ENCODE measurements around the gene PCDHB10. TPM values are rescaled to one million over a fixed set of nuclear protein-coding genes. Genes with fewer than 3 reads are reported as not detected.
"Not testable (repeated sequence)": the region's sequence is repeated elsewhere in the genome, so short reads cannot be mapped to it uniquely, and the experiment has no call there.

Gene PCDHB10
- total RNA-seq, 1 donor from 2014 or later, result 13.9 TPM

GRCh38 chr5:141184117-141184855, 7.9 kb upstream of the PCDHB10 start:
- FAIRE-seq; DNase-seq (ENCODE audit: low spot score in 2 of 2): not testable (repeated sequence)

GRCh38 chr5:141186897-141187512, 5.1 kb upstream of the PCDHB10 start, which contains the start of gene PCDHB9:
PCDHB9 (plus strand) TSS chr5:141187161; CDS start chr5:141187319, 158 bp downstream.
- FAIRE-seq (no peak), DNase-seq (ENCODE audit: low spot score in 2 of 2) (no peak)

GRCh38 chr5:141188682-141189081, 3.5 kb upstream of the PCDHB10 start:
- not testable (repeated sequence) for FAIRE-seq; DNase-seq (ENCODE audit: low spot score in 2 of 2)

GRCh38 chr5:141189131-141189530, 3.0 kb upstream of the PCDHB10 start:
- DNase-seq (ENCODE audit: low spot score in 2 of 2); FAIRE-seq: not testable (repeated sequence)

- DNase-seq (ENCODE audit: low spot score in 2 of 2); FAIRE-seq: not testable (repeated sequence)
Observed at GRCh38 chr5:141194332-141194731, 2.2 kb downstream of the PCDHB10 start.

GRCh38 chr5:141196363-141196762, 4.2 kb downstream of the PCDHB10 start:
- no peak for FAIRE-seq
- no peak for DNase-seq (ENCODE audit: low spot score in 2 of 2)

- FAIRE-seq (no peak), DNase-seq (ENCODE audit: low spot score in 2 of 2) (no peak)
Observed at GRCh38 chr5:141199359-141200235, 7.4 kb downstream of the PCDHB10 start, which contains the start of gene PCDHB11. PCDHB11 (plus strand) TSS chr5:141199627; CDS start chr5:141199775, 148 bp downstream.

GRCh38 chr5:141201126-141201525, 9.0 kb downstream of the PCDHB10 start:
- not testable (repeated sequence) for FAIRE-seq; DNase-seq (ENCODE audit: low spot score in 2 of 2)

GRCh38 chr5:141201646-141202045, 9.5 kb downstream of the PCDHB10 start:
- DNase-seq (ENCODE audit: low spot score in 2 of 2); FAIRE-seq: not testable (repeated sequence)

- no peak for DNase-seq (ENCODE audit: low spot score in 2 of 2)
- FAIRE-seq, result no peak
Observed at GRCh38 chr5:141208478-141208877, 16.3 kb downstream of the PCDHB10 start, which contains the start of gene PCDHB12. PCDHB12 (plus strand) TSS chr5:141208719; CDS start chr5:141208908, 189 bp downstream.

- DNase-seq (ENCODE audit: low spot score in 2 of 2); FAIRE-seq: not testable (repeated sequence)
Observed at GRCh38 chr5:141210281-141210680, 18.1 kb downstream of the PCDHB10 start.

- not testable (repeated sequence) for DNase-seq (ENCODE audit: low spot score in 2 of 2); FAIRE-seq
Observed at GRCh38 chr5:141210849-141211248, 18.7 kb downstream of the PCDHB10 start.

GRCh38 chr5:141213656-141214339, 21.6 kb downstream of the PCDHB10 start, which contains the start of gene PCDHB13:
PCDHB13 (plus strand) TSS chr5:141213919; CDS start chr5:141214124, 205 bp downstream.
- DNase-seq (ENCODE audit: low spot score in 2 of 2); FAIRE-seq: not testable (repeated sequence)

GRCh38 chr5:141214583-141214982, 22.4 kb downstream of the PCDHB10 start:
- not testable (repeated sequence) for FAIRE-seq; DNase-seq (ENCODE audit: low spot score in 2 of 2)

GRCh38 chr5:141215504-141215903, 23.4 kb downstream of the PCDHB10 start:
- not testable (repeated sequence) for DNase-seq (ENCODE audit: low spot score in 2 of 2); FAIRE-seq

- not testable (repeated sequence) for DNase-seq (ENCODE audit: low spot score in 2 of 2); FAIRE-seq
Observed at GRCh38 chr5:141216035-141216434, 23.9 kb downstream of the PCDHB10 start.

- DNase-seq (ENCODE audit: low spot score in 2 of 2), result no peak
- FAIRE-seq, result no peak
Observed at GRCh38 chr5:141223112-141223783, 31.1 kb downstream of the PCDHB10 start, which contains the start of gene PCDHB14. PCDHB14 (plus strand) TSS chr5:141223343; CDS start chr5:141223506, 163 bp downstream.

- not testable (repeated sequence) for FAIRE-seq
Observed at GRCh38 chr5:141224844-141225243, 32.7 kb downstream of the PCDHB10 start.

GRCh38 chr5:141225421-141225820, 33.3 kb downstream of the PCDHB10 start:
- not testable (repeated sequence) for FAIRE-seq; DNase-seq (ENCODE audit: low spot score in 2 of 2)

More at GRCh38 chr5:141224844-141225243, 32.7 kb downstream of the PCDHB10 start:
- DNase-seq (ENCODE audit: low spot score in 2 of 2), result not testable (repeated sequence)
